SJSA1 (cell line): ENCODE results near the gene TRIM46. TPM values are rescaled to one million over a fixed set of nuclear protein-coding genes. Genes with fewer than 3 reads are reported as not detected.
A peak's percentile ranks its signal among the peaks of the same experiment; 100 is the strongest.
"Not testable (repeated sequence)": the region's sequence is repeated elsewhere in the genome, so short reads cannot be mapped to it uniquely, and the experiment has no call there.

Experiments used
- DNase-seq, 2 experiments: peaks; one replicate each; pipeline ENCODE4 v3.0.0-alpha.2; 2015 to 2020; ENCODE audit warnings: low spot score in 2 of 2, low read depth in 1 of 2
- H3K27ac ChIP-seq: fragments of 250-450 bp; sonication (Bioruptor Pico); 2 replicates; pipeline ENCODE4 v1.5.1; 2020; ENCODE audit warnings: mild to moderate bottlenecking, moderate library complexity
- H3K27me3 ChIP-seq: fragments of 250-450 bp; sonication (Bioruptor Pico); replicated peaks from 2 replicates; pipeline ENCODE4 v1.5.1; 2020; ENCODE audit warnings: mild to moderate bottlenecking, moderate library complexity
- H3K36me3 ChIP-seq: fragments of 250-450 bp; sonication (Bioruptor Pico); 2 replicates; pipeline ENCODE4 v1.5.1; 2020; ENCODE audit warnings: mild to moderate bottlenecking
- H3K4me1 ChIP-seq: fragments of 250-450 bp; sonication (Bioruptor Pico); replicated peaks from 2 replicates; pipeline ENCODE4 v1.6.1; 2021; ENCODE audit warnings: mild to moderate bottlenecking
- H3K4me3 ChIP-seq: fragments of 250-450 bp; sonication (Bioruptor Pico); 2 replicates; pipeline ENCODE4 v1.5.1; 2020; ENCODE audit warnings: mild to moderate bottlenecking
- H3K9me3 ChIP-seq: fragments of 250-450 bp; sonication (Bioruptor Pico); replicated peaks from 2 replicates; pipeline ENCODE4 v1.5.1; 2020; ENCODE audit warnings: mild to moderate bottlenecking
- total RNA-seq: library from RNA; depleted of rRNA; stranded (reverse); fragments of >200 nt; shearing (Covaris generic); gene quantifications from 2 replicates; pipeline ENCODE4 v1.2.3, GENCODE V29; 2014

Gene TRIM46
- total RNA-seq, 1 experiment from 2014 or later = 0.21 TPM

DNA sequence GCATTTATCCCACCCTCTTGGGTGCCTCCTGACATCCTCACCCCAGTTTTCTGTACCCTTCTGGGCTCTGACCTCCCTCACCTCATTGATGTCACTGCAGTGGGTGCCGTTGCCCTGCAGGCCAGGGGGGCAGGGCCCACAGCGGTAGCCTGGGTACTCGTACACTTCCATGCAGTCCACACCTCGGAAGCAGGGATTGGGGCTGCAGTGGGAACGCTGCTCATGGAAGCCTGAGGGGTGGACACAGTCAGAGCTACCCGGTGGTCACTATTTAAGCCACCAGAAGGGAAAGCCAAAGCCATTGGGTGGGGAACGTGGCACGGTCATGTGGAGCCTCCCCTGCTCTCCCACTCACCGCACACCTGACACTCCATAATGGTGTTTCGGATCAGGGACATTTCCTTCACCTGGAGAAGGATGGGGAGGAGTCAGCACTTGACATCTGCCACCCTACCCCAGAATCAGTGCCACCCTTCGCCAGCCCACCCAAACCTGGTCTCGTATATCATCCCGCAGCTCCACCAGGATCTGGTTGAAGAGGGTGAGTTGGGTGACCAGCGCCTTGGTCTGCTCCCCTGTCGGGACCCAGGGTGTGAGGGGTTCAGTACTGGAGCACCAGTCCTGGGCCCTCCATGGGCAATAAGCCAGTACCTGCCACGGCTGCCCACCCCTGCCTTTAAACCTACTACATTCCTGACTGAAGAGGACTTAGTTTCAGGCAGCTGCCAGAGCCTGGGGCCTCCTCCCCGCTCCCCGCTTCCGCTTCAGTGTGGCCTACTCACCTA, 29.3 kb downstream of the TRIM46 start:
- no peak overlapping the region for H3K27ac ChIP-seq
- peaks cover 14% of the 10 kb centered on the region for H3K4me1 ChIP-seq
- H3K27me3 ChIP-seq = no peaks in the 10 kb centered on the region
- no peaks in the 10 kb centered on the region for H3K9me3 ChIP-seq
- H3K36me3 ChIP-seq = peaks cover 26% of the 10 kb centered on the region
- H3K4me3 ChIP-seq = no peak overlapping the region
- no peak for DNase-seq

DNA sequence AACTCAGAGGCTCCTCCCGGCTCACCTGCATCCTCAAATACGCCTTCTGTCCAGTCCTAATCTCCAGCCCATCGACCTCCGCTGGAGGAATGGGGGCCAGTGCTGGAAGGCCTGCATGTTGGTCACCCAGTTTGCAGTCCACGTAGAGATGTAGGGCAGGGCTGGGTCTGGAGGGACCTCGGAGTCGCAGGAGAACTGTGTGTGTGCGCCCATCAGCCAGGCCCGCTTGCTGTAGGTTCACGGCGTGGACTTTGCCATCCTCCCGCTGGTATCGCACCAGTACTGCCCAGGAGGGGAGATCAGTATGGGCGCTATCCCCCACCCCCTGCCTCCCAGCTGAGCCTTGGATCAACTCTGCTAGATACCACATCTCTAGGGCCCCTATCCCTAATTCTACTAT, 31.4 kb downstream of the TRIM46 start:
- DNase-seq = no peak
- H3K36me3 ChIP-seq = peaks cover 14% of the 10 kb centered on the region
- H3K4me3 ChIP-seq = no peak overlapping the region
- peaks cover 25% of the 10 kb centered on the region for H3K4me1 ChIP-seq
- no peaks in the 10 kb centered on the region for H3K27me3 ChIP-seq
- H3K9me3 ChIP-seq = no peaks in the 10 kb centered on the region
- H3K27ac ChIP-seq = no peak overlapping the region

GRCh38 chr1:155205969-155206593, 32.4 kb downstream of the TRIM46 start:
- Histone ChIP-seq H3K4me1 (peaks cover 25% of the 10 kb centered on the region), H3K27me3 (no peaks in the 10 kb centered on the region), H3K9me3 (no peaks in the 10 kb centered on the region), H3K4me3 (no peak overlapping the region), H3K27ac (no peak overlapping the region), H3K36me3 (peaks cover 16% of the 10 kb centered on the region)
- DNase-seq = no peak

DNA sequence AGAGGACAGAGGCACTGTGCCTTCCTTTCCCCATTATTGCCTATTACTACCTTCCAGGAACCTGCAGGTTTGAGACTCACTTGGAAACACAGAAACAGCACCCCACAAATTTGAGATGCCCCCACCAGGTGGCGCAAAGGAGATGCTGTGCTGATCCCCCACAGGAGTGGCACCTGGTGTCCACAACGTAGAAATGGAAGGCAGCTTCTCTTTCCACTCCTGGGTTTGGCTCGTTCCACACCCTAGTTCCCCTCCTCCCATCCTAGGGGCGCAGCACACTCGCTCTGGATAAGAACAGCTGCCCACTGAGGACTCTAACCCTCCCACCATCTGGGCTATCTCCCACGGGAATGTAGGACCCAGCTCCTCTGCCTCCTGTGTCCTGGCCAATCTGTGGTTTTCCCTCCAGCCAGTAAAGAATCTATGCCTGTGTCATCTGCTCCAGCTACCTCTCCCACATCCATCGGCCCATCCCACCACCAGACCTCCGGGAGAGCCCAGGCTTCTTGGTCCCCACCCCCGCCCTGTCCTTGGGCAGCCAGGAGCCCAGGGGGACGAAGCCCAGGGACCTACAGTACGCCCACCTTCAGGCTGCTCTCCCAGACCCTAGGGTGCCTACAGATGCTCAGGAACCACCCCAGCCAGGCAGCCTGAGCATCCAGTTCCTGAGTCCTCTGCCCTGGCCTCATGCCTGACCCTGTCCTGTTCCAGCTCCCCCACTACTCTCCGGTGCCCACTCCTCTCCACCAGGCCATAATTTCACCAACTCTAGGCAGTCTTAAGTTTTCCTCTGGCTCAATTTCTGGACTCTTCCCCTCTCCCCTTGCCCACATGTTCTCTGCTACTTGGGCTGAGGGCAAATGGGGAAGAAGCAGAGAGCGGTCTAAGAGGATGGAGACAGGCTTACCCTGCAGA, 33.5 kb downstream of the TRIM46 start:
- Histone ChIP-seq H3K27ac (no peak overlapping the region), H3K9me3 (no peaks in the 10 kb centered on the region), H3K4me3 (no peak overlapping the region), H3K27me3 (no peaks in the 10 kb centered on the region), H3K36me3 (peaks cover 11% of the 10 kb centered on the region), H3K4me1 (peaks cover 25% of the 10 kb centered on the region)
- peak; percentile 74 to 87 for DNase-seq

- no peak for DNase-seq
- Histone ChIP-seq H3K4me1 (peaks cover 25% of the 10 kb centered on the region), H3K36me3 (peaks cover 11% of the 10 kb centered on the region), H3K27ac (peak within 1 kb of the TSS; percentile 100), H3K27me3 (no peaks in the 10 kb centered on the region), H3K9me3 (no peaks in the 10 kb centered on the region), H3K4me3 (peak within 1 kb of the TSS; percentile 95)
Observed at GRCh38 chr1:155207806-155208540, 34.3 kb downstream of the TRIM46 start, which contains the start of gene THBS3. THBS3 (minus strand) TSS chr1:155207897; CDS start chr1:155207876, 21 bp downstream.

DNA sequence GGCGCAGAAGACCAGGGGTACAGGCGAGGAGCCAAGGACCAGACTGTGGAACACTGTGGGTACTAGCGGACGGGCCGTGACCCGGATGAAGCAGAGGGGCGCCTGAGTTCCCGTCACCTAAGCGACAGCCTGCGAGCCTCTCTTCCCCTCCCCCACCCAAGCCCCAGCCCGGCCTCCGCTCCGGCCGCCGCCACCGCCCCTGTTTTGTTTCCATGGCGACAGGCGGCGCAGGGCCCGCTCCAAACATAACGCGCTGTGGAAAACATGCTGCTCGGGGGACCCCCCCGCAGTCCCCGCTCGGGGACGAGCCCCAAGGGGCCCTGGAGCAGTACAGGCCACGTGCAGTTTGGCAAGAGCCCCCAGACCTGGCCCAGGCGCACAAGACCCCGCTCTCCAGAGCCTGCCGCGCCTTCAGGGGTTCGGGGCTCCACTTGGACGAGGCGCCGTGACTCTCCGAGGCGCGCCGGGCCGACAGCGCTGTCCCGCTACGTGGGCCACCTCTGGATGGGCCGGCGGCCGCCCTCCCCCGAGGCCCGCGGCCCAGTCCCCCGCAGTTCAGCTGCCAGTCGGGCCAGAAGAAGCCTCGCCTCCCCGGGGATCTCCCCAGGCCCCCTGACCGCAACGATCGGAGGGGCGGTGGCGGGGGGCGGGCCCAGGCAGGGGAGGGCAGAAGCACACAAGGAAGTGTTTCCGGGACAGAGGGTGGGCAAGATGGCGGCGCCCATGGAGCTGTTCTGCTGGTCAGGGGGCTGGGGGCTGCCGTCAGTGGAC, 35.1 kb downstream of the TRIM46 start, which contains the start of gene MTX1:
TSS of gene MTX1 (plus strand) at position 155 of the 771 bp plus-strand sequence. CDS start at position 265, 110 bp downstream.
- Histone ChIP-seq H3K27ac (peak within 1 kb of the TSS; percentile 100), H3K27me3 (no peaks in the 10 kb centered on the region)
- peak; percentile 84 to 90 for DNase-seq

GRCh38 chr1:155209312-155209721, 35.7 kb downstream of the TRIM46 start:
- DNase-seq = no peak
- Histone ChIP-seq H3K9me3 (no peaks in the 10 kb centered on the region), H3K27ac (peak overlapping the region; percentile 100), H3K36me3 (peaks cover 11% of the 10 kb centered on the region), H3K27me3 (no peaks in the 10 kb centered on the region), H3K4me1 (peaks cover 25% of the 10 kb centered on the region), H3K4me3 (peak overlapping the region; percentile 95)

More for the DNA sequence above, 35.1 kb downstream of the TRIM46 start, which contains the start of gene MTX1:
- Histone ChIP-seq H3K4me3 (peak within 1 kb of the TSS; percentile 95), H3K9me3 (no peaks in the 10 kb centered on the region), H3K36me3 (peaks cover 11% of the 10 kb centered on the region), H3K4me1 (peaks cover 25% of the 10 kb centered on the region)

DNA sequence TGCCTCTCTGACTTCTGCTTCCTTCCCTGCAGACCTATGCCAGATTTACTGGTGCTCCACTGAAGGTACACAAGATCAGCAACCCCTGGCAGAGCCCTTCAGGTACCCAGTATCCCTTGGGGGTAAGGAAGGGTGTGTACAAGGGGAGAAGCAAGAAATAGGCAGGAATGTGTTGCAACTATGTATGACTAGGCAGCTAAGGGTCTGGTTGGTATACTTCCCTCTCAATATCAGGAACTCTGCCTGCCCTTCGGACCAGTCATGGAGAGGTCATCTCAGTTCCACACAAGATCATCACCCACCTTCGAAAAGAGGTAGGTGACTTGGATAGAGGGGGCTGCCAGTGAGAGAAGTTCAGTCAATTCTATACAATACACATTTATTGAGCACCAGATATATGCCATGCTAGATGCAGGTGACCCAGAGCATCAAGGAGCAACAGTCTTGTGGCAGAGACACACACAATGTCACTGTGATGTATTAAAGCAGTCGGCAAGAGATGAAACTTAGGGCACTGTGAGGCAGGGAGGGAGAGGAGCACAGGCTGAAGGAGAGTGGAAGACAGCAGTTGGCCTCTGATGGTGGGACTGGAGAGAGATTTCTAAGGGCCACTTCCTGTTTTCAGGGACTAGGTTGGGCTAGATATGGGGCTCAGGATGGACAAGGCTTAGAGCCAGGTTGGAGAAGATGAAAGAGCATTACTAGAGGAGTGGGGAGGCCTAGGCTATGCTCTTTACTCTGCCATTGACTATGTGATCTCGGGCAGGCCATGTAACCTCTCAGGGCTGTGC, 36.9 kb downstream of the TRIM46 start:
- Histone ChIP-seq H3K27ac (no peak overlapping the region), H3K9me3 (no peaks in the 10 kb centered on the region), H3K4me3 (peak overlapping the region; percentile 95; the same call in 1 of the 2 replicates), H3K4me1 (peaks cover 25% of the 10 kb centered on the region), H3K27me3 (no peaks in the 10 kb centered on the region), H3K36me3 (peaks cover 11% of the 10 kb centered on the region)
- no peak for DNase-seq

DNA sequence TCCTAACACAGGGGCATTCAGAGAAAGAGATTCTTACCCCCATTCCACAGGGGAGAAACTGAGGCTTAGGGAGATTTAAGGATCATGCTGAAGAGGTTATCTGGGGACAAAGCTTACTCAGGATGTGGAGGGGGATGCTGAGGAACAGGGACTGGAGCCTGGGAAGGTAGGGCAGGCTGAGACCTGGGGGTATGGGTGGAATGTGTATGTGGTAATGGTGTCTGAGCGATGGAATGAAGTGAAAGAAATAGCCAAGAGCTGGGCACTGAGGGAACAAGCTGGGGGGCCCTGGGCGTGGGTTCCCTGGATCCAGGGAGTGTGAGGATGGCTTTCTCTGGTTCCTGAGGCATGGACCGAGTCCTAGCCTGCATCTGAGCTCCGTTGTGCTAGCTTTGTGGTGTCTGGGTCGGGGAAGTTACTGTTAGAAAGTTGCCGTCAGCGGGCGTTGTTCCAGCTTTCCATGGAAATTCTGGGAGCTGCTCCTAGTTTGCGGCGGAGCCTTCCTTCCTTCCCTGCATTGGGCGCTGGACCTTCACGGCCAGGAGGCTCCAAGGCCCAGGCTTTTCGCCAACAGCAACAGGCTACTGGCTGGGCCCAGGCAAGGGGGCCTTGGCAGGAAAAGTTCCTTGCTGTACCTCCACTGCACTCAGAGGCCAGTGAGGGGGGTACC, 37.9 kb downstream of the TRIM46 start:
- Histone ChIP-seq H3K36me3 (peaks cover 18% of the 10 kb centered on the region), H3K4me1 (peaks cover 25% of the 10 kb centered on the region)
- not testable (repeated sequence) for H3K4me3 ChIP-seq, H3K9me3 ChIP-seq, H3K27me3 ChIP-seq, H3K27ac ChIP-seq, DNase-seq

DNA sequence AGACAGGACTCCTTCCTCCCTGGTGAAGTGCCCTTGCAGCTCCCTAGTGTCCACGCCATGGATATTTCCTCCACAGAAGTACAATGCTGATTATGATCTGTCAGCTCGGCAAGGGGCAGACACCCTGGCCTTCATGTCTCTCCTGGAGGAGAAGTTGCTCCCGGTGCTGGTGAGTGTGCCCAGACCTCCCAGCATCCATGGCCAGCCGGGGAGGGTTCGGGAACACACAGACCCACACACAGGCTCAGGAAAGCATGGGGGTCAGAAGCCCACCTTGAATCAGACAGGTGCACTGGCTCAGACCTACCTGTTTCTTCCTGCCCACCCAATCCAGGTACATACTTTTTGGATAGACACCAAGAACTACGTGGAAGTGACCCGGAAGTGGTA, 38.4 kb downstream of the TRIM46 start:
- not testable (repeated sequence) for H3K4me3 ChIP-seq, H3K27ac ChIP-seq, H3K27me3 ChIP-seq, DNase-seq, H3K9me3 ChIP-seq
- peaks cover 20% of the 10 kb centered on the region for H3K4me1 ChIP-seq
- peaks cover 18% of the 10 kb centered on the region for H3K36me3 ChIP-seq

- DNase-seq, H3K27me3 ChIP-seq, H3K27ac ChIP-seq, H3K9me3 ChIP-seq, H3K4me1 ChIP-seq, H3K4me3 ChIP-seq: not testable (repeated sequence)
- H3K36me3 ChIP-seq = peaks cover 19% of the 10 kb centered on the region
Observed at GRCh38 chr1:155214702-155215101, 41.1 kb downstream of the TRIM46 start.
